Measurements from ENCODE around the gene PF4V1.

PF4V1 gene

GRCh38 chr4:73847526-73848182, 5.4 kb upstream of the PF4V1 start:
- DNase-seq (ENCODE audit: low read depth): no peak

GRCh38 chr4:73848183-73848777, 4.8 kb upstream of the PF4V1 start:
- DNase-seq (ENCODE audit: low read depth): no peak

GRCh38 chr4:73850261-73850970, 2.7 kb upstream of the PF4V1 start:
- no peak for DNase-seq (ENCODE audit: low read depth)

GRCh38 chr4:73851293-73851692, 1.8 kb upstream of the PF4V1 start:
- DNase-seq (ENCODE audit: low read depth): no peak

GRCh38 chr4:73852771-73853170, 325 bp upstream of the PF4V1 start:
- no peak for DNase-seq (ENCODE audit: low read depth)

GRCh38 chr4:73853718-73854473, 800 bp downstream of the PF4V1 start:
- no peak for DNase-seq (ENCODE audit: low read depth)

- no peak for DNase-seq (ENCODE audit: low read depth)
Observed at GRCh38 chr4:73855406-73855805, 2.3 kb downstream of the PF4V1 start.

GRCh38 chr4:73856518-73856917, 3.4 kb downstream of the PF4V1 start:
- no peak for DNase-seq (ENCODE audit: low read depth)

- no peak for DNase-seq (ENCODE audit: low read depth)
Observed at GRCh38 chr4:73859614-73860088, 6.6 kb downstream of the PF4V1 start.

- no peak for DNase-seq (ENCODE audit: low read depth)
Observed at GRCh38 chr4:73860181-73860580, 7.1 kb downstream of the PF4V1 start.

GRCh38 chr4:73860917-73861316, 7.8 kb downstream of the PF4V1 start:
- DNase-seq (ENCODE audit: low read depth): no peak

- no peak for DNase-seq (ENCODE audit: low read depth)
Observed at GRCh38 chr4:73862322-73862721, 9.2 kb downstream of the PF4V1 start.

- DNase-seq (ENCODE audit: low read depth): no peak
Observed at GRCh38 chr4:73864365-73864764, 11.3 kb downstream of the PF4V1 start.

GRCh38 chr4:73864961-73865360, 11.9 kb downstream of the PF4V1 start:
- DNase-seq (ENCODE audit: low read depth): no peak

GRCh38 chr4:73865431-73866096, 12.5 kb downstream of the PF4V1 start:
- no peak for DNase-seq (ENCODE audit: low read depth)

GRCh38 chr4:73866246-73866645, 13.2 kb downstream of the PF4V1 start:
- DNase-seq (ENCODE audit: low read depth): no peak

GRCh38 chr4:73867783-73868182, 14.7 kb downstream of the PF4V1 start:
- no peak for DNase-seq (ENCODE audit: low read depth)

- DNase-seq (ENCODE audit: low read depth): no peak
Observed at GRCh38 chr4:73868206-73869129, 15.4 kb downstream of the PF4V1 start.

GRCh38 chr4:73869130-73870055, 16.3 kb downstream of the PF4V1 start, which contains the start of gene CXCL1:
TSS of gene CXCL1 (plus strand) at chr4:73869393. CDS start at chr4:73869471, 78 bp downstream.
- no peak for DNase-seq (ENCODE audit: low read depth)

GRCh38 chr4:73870260-73870659, 17.2 kb downstream of the PF4V1 start:
- no peak for DNase-seq (ENCODE audit: low read depth)
